Measurements from ENCODE around the gene MSRB3.

MSRB3 gene

DNA sequence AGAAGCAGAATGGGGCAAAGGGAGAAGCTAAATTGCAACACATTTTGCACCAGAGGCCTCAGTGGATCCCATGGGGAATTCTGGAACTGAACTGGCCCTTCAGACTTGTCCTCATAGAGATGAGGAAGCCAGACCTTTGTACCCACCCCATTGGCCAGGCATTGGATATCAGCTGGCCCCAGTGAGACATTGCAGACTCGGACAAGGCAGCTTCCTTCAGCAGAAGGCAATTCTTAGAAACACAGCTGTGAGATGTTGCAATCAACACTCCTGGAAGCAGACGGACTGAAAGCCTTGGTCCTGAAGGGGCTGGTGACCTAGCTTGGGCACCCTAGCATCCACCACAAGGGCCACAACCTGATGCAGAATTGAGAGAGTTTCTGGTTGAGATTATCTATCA is 218.1 kb downstream of the MSRB3 start:
- H3K4me2 ChIP-seq = no peak overlapping the region
- no peak overlapping the region for H3K4me3 ChIP-seq (IDR thresholded peaks at IDR 0.05; ENCODE audit: insufficient read depth, low read depth, low read length)
- no peak overlapping the region for H3K9ac ChIP-seq
- no peaks in the 10 kb centered on the region for H3K27me3 ChIP-seq (ENCODE audit: insufficient read depth, low read depth)
- no peaks in the 10 kb centered on the region for H4K20me1 ChIP-seq (ENCODE audit: insufficient read depth)
- no peaks in the 10 kb centered on the region for H3K79me2 ChIP-seq (ENCODE audit: insufficient read depth, low read depth)
- H2AFZ ChIP-seq (ENCODE audit: low read depth) = no peak overlapping the region
- TF ChIP-seq, protein P1, sequence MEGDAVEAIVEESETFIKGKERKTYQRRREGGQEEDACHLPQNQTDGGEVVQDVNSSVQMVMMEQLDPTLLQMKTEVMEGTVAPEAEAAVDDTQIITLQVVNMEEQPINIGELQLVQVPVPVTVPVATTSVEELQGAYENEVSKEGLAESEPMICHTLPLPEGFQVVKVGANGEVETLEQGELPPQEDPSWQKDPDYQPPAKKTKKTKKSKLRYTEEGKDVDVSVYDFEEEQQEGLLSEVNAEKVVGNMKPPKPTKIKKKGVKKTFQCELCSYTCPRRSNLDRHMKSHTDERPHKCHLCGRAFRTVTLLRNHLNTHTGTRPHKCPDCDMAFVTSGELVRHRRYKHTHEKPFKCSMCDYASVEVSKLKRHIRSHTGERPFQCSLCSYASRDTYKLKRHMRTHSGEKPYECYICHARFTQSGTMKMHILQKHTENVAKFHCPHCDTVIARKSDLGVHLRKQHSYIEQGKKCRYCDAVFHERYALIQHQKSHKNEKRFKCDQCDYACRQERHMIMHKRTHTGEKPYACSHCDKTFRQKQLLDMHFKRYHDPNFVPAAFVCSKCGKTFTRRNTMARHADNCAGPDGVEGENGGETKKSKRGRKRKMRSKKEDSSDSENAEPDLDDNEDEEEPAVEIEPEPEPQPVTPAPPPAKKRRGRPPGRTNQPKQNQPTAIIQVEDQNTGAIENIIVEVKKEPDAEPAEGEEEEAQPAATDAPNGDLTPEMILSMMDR (conservative IDR thresholded peaks at IDR 0.05; ENCODE audit: low read depth, low read length) = no peak
- no peaks in the 10 kb centered on the region for H3K36me3 ChIP-seq (ENCODE audit: insufficient read depth)
- no peak overlapping the region for H3K27ac ChIP-seq
- H3K4me1 ChIP-seq (ENCODE audit: low read depth, poor library complexity, severe bottlenecking) = peaks cover 8% of the 10 kb centered on the region

- TF ChIP-seq, protein P1 (conservative IDR thresholded peaks at IDR 0.05; ENCODE audit: low read depth, low read length) = no peak
- Histone ChIP-seq H3K79me2 (ENCODE audit: insufficient read depth, low read depth) (no peaks in the 10 kb centered on the region), H3K27ac (no peak overlapping the region)
Measured at GRCh38 chr12:65497660-65498059, 219.2 kb downstream of the MSRB3 start.

GRCh38 chr12:65499167-65499566 is 220.7 kb downstream of the MSRB3 start:
- Histone ChIP-seq H3K27ac (no peak overlapping the region), H4K20me1 (ENCODE audit: insufficient read depth) (no peaks in the 10 kb centered on the region), H3K36me3 (ENCODE audit: insufficient read depth) (no peaks in the 10 kb centered on the region), H3K9ac (no peak overlapping the region), H3K4me2 (no peak overlapping the region), H2AFZ (ENCODE audit: low read depth) (no peak overlapping the region), H3K79me2 (ENCODE audit: insufficient read depth, low read depth) (no peaks in the 10 kb centered on the region), H3K4me1 (ENCODE audit: low read depth, poor library complexity, severe bottlenecking) (no peaks in the 10 kb centered on the region), H3K4me3 (IDR thresholded peaks at IDR 0.05; ENCODE audit: insufficient read depth, low read depth, low read length) (no peak overlapping the region), H3K27me3 (ENCODE audit: insufficient read depth, low read depth) (no peaks in the 10 kb centered on the region)
- TF ChIP-seq, protein P1 (conservative IDR thresholded peaks at IDR 0.05; ENCODE audit: low read depth, low read length) = no peak

More at GRCh38 chr12:65497660-65498059, 219.2 kb downstream of the MSRB3 start:
- Histone ChIP-seq H3K4me2 (no peak overlapping the region), H3K4me1 (ENCODE audit: low read depth, poor library complexity, severe bottlenecking) (peaks cover 8% of the 10 kb centered on the region), H3K9ac (no peak overlapping the region), H3K27me3 (ENCODE audit: insufficient read depth, low read depth) (no peaks in the 10 kb centered on the region), H2AFZ (ENCODE audit: low read depth) (no peak overlapping the region), H3K36me3 (ENCODE audit: insufficient read depth) (no peaks in the 10 kb centered on the region), H3K4me3 (IDR thresholded peaks at IDR 0.05; ENCODE audit: insufficient read depth, low read depth, low read length) (no peak overlapping the region), H4K20me1 (ENCODE audit: insufficient read depth) (no peaks in the 10 kb centered on the region)

GRCh38 chr12:65500091-65500900 is 221.8 kb downstream of the MSRB3 start:
- Histone ChIP-seq H3K4me1 (ENCODE audit: low read depth, poor library complexity, severe bottlenecking) (no peaks in the 10 kb centered on the region), H2AFZ (ENCODE audit: low read depth) (no peak overlapping the region), H3K36me3 (ENCODE audit: insufficient read depth) (no peaks in the 10 kb centered on the region), H3K4me2 (no peak overlapping the region), H3K27me3 (ENCODE audit: insufficient read depth, low read depth) (no peaks in the 10 kb centered on the region), H3K27ac (no peak overlapping the region), H3K4me3 (IDR thresholded peaks at IDR 0.05; ENCODE audit: insufficient read depth, low read depth, low read length) (no peak overlapping the region), H3K9ac (no peak overlapping the region), H3K79me2 (ENCODE audit: insufficient read depth, low read depth) (no peaks in the 10 kb centered on the region), H4K20me1 (ENCODE audit: insufficient read depth) (no peaks in the 10 kb centered on the region)
- TF ChIP-seq, protein P1 (conservative IDR thresholded peaks at IDR 0.05; ENCODE audit: low read depth, low read length) = no peak
